K562 (cell line): ENCODE data around the gene BOLL. TPM values are rescaled to one million over a fixed set of nuclear protein-coding genes. Genes with fewer than 3 reads are reported as not detected.

Experiments
- CBFA2T2 ChIP-seq: fragments of 450-650 bp; conservative IDR thresholded peaks from 2 replicates; pipeline ENCODE4 v1.6.1; 2017; ENCODE audit warnings: mild to moderate bottlenecking
- CC2D1A ChIP-seq: fragments of 450-650 bp; IDR thresholded peaks from 2 replicates; pipeline ENCODE4 v1.6.1; 2017; ENCODE audit warnings: mild to moderate bottlenecking
- CEBPB ChIP-seq: fragments of 450-650 bp; IDR thresholded peaks from 2 replicates; pipeline ENCODE4 v1.6.1; 2016; ENCODE audit warnings: missing genetic modification characterization, missing compliant biosample characterization
- ESRRB ChIP-seq: fragments of 250-450 bp; sonication (Bioruptor Pico); IDR thresholded peaks from 2 replicates; pipeline ENCODE4 v1.5.0; 2020; ENCODE audit warnings: mild to moderate bottlenecking, moderate library complexity, borderline replicate concordance
- HEY1 ChIP-seq: fragments of 250-450 bp; sonication (Bioruptor Pico); IDR thresholded peaks from 2 replicates; pipeline ENCODE4 v1.5.0; 2020; ENCODE audit warnings: mild to moderate bottlenecking, moderate library complexity, borderline replicate concordance
- MAZ ChIP-seq, 2 experiments: fragments of 450-650 bp in 1 of 2; sonication (generic) in 1 of 2; formaldehyde crosslinking; IDR thresholded peaks in 1 of 2; conservative IDR thresholded peaks in 1 of 2; 2 replicates each; pipeline versions ENCODE4 v1.4.0 to v1.5.0; 2020; ENCODE audit warnings: mild to moderate bottlenecking in 1 of 2, missing genetic modification reagents in 1 of 2
- MTA3 ChIP-seq: fragments of 450-650 bp; formaldehyde crosslinking; IDR thresholded peaks from 2 replicates; pipeline ENCODE4 v1.6.1; 2017; ENCODE audit warnings: mild to moderate bottlenecking, borderline replicate concordance
- NELFE ChIP-seq: IDR thresholded peaks from 2 replicates; pipeline ENCODE4 v1.6.1; 2011; ENCODE audit warnings: mild to moderate bottlenecking; ENCODE audit not compliant: insufficient read depth, insufficient read length
- NFYB ChIP-seq: IDR thresholded peaks from 2 replicates; pipeline ENCODE4 v1.6.1; 2011; ENCODE audit warnings: mild to moderate bottlenecking, moderate library complexity; ENCODE audit not compliant: insufficient read length; ENCODE audit errors: extremely low read depth
- POLR2G ChIP-seq: fragments of 200-400 bp; formaldehyde crosslinking; IDR thresholded peaks from 2 replicates; pipeline ENCODE4 v1.6.1; 2017; ENCODE audit warnings: low read depth, mild to moderate bottlenecking, antibody characterized with exemption, low read length, moderate library complexity
- RB1 ChIP-seq: fragments of 450-650 bp; IDR thresholded peaks from 2 replicates; pipeline ENCODE4 v1.6.1; 2017; ENCODE audit warnings: low read depth, mild to moderate bottlenecking
- SMAD2 ChIP-seq: fragments of 150-350 bp; IDR thresholded peaks from 2 replicates; pipeline ENCODE4 v1.6.1; 2014; ENCODE audit warnings: low read depth, mild to moderate bottlenecking, low read length
- TFE3 ChIP-seq: fragments of 450-650 bp; formaldehyde crosslinking; IDR thresholded peaks from 2 replicates; pipeline ENCODE4 v1.4.0; 2020; ENCODE audit warnings: mild to moderate bottlenecking, mixed read lengths
- ZBTB43 ChIP-seq: sonication (generic); formaldehyde crosslinking; IDR thresholded peaks from 2 replicates; pipeline ENCODE4 v1.8.0; 2023; ENCODE audit warnings: mild to moderate bottlenecking, missing genetic modification reagents
- ZHX1 ChIP-seq: fragments of 150-350 bp; conservative IDR thresholded peaks from 2 replicates; pipeline ENCODE4 v1.6.1; 2014; ENCODE audit warnings: low read length
- polyA plus RNA-seq, 8 experiments: library from polyadenylated mRNA; depleted of rRNA in 4 of 8; stranded (reverse) in 5 of 8; unstranded in 3 of 8; fragments of >200 nt; fragmentation: Nextera tagmentation in 2 of 8; fragmentation: Illumina TruSeq in 1 of 8; extraction: Ambion mirVana in 2 of 8; extraction: Trizol in 1 of 8; gene quantifications; 2 replicates each; pipeline versions ENCODE4 v1.2.1 to v1.2.3, GENCODE V29; 2011 to 2014; ENCODE audit warnings: inconsistent platforms in 1 of 8, missing spikeins in 1 of 8
- total RNA-seq, 7 experiments: library from RNA; depleted of rRNA in 6 of 7; stranded (reverse); fragments of >200 nt in 6 of 7; fragmentation: Illumina TruSeq in 2 of 7; extraction: Trizol in 2 of 7; gene quantifications; 2 replicates each; pipeline versions ENCODE4 v1.2.1 to v1.2.3, GENCODE V29; 2011 to 2021; ENCODE audit warnings: low replicate concordance in 1 of 7

BOLL gene
- total and polyA plus RNA-seq, 9 of the 15 experiments (the other 6 are each of a cell fraction or from before 2014, with no cell fraction given), result 0.11 to 0.55 (median 0.19) TPM; not detected in 1

DNA sequence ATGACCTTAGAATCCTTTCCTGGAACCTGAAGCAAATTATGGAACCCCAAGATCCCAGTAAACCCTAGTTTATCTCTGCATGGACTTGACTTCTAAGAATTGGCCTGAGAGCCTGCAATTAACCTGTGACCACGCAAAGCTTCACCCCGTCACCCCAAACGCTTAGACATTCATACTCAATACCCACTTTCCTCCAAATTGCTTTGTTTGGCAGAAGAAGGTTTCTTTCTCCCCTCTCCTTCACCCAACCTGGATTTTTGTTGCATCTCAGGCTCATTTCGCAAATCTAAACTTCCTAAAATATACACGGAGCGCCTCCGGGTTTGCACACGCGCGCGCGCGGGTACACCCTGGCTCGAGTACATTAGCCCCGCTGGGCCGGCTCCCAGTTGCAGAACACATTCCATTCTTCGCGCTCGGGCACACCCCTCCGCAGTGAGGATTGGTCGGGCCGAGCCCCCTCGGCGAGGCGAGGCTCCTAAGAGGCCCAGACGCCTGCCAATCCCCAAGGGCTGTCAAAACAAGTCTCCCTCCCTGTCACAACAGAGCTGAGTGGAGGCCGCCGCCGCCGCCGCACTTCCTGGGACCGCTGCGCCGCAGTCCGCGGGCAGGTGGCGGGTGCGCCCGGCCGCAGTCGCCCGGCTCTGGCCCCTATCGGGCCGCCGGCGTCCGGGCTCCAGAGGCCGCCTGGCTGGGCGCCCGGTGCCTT, 19.1 kb upstream of the BOLL start, which contains the start of gene PLCL1 (continued):
- no peak for TF ChIP-seq SMAD2
- peak in 1 of 2 experiments; percentile 33; a peak in 1 of 4 replicates for TF ChIP-seq MAZ (CRISPR knock-in tag; conservative IDR thresholded peaks at IDR 0.05 in 1 of 2, IDR thresholded peaks at IDR 0.05 in 1 of 2)
- TF ChIP-seq HEY1 (CRISPR knock-in tag), result no peak
- no peak for TF ChIP-seq ZBTB43 (CRISPR knock-in tag)
- no peak for TF ChIP-seq TFE3 (CRISPR knock-in tag)
- peak; percentile 84 for TF ChIP-seq POLR2G
- TF ChIP-seq ZHX1, result no peak
- TF ChIP-seq ESRRB (CRISPR knock-in tag), result no peak
- no peak for TF ChIP-seq CBFA2T2
- no peak for TF ChIP-seq CEBPB
- TF ChIP-seq RB1, result peak; percentile 39; the same call in 1 of the 2 replicates
- 0 out of 2 replicates have a peak, but pooled peaks have one; percentile 24 for TF ChIP-seq CC2D1A
- no peak for TF ChIP-seq NELFE
- TF ChIP-seq MTA3, result 0 out of 2 replicates have a peak, but pooled peaks have one; percentile 14
- TF ChIP-seq NFYB, result peak; percentile 73
